Measurements from ENCODE around the gene TCF4.

The TCF4 gene

GRCh38 chr18:55372209-55372608 lies 215.8 kb downstream of the TCF4 start:
- TF ChIP-seq, protein P1, sequence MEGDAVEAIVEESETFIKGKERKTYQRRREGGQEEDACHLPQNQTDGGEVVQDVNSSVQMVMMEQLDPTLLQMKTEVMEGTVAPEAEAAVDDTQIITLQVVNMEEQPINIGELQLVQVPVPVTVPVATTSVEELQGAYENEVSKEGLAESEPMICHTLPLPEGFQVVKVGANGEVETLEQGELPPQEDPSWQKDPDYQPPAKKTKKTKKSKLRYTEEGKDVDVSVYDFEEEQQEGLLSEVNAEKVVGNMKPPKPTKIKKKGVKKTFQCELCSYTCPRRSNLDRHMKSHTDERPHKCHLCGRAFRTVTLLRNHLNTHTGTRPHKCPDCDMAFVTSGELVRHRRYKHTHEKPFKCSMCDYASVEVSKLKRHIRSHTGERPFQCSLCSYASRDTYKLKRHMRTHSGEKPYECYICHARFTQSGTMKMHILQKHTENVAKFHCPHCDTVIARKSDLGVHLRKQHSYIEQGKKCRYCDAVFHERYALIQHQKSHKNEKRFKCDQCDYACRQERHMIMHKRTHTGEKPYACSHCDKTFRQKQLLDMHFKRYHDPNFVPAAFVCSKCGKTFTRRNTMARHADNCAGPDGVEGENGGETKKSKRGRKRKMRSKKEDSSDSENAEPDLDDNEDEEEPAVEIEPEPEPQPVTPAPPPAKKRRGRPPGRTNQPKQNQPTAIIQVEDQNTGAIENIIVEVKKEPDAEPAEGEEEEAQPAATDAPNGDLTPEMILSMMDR (conservative IDR thresholded peaks at IDR 0.05): no peak
- no peak overlapping the region for H3K27ac ChIP-seq

- H3K27ac ChIP-seq: no peak overlapping the region
- TF ChIP-seq, protein P1 (conservative IDR thresholded peaks at IDR 0.05): no peak
Measured at GRCh38 chr18:55370936-55371335, 217.1 kb downstream of the TCF4 start.

DNA sequence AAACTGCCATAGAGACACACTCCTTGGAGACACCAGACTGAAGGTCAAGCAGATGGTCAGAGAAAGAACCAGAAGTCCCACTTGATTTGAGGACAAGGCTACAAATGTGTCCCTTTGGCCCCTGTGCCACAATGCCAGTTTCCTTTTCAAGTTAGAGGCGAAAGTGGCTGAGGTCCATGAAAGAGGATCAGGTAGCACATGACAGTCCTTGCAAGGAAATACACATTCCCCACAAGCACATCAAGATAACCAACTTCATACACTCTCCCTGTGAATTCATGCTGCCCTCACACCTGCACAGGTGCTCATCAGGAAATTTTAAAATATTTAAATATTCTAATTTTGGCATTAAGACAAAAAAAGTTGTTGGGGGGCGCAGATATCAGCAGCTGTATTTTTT lies 218.6 kb downstream of the TCF4 start:
- no peak overlapping the region for H3K27ac ChIP-seq
- TF ChIP-seq, protein P1 (conservative IDR thresholded peaks at IDR 0.05): no peak

DNA sequence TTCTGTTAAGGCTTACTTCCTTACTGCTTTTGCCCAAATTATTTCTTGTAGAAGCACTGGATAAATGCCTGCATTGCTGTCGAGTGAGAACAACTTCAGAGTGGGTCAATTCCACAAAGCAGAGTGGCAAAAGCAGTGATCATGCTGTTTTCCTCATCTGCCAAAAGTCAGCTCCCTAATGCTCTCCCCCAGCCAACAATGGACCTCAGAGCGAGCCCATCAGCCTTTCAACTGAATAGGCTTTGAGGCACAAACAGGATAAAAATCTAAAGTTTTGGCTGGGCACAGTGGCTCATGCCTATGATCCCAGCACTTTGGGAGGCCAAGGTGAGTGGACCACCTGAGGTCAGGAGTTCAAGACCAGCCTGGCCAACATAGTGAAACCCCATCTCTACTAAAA lies 222.7 kb downstream of the TCF4 start:
- no peak overlapping the region for H3K27ac ChIP-seq
- TF ChIP-seq, protein P1 (conservative IDR thresholded peaks at IDR 0.05): no peak

GRCh38 chr18:55362303-55362702 lies 225.7 kb downstream of the TCF4 start:
- no peak overlapping the region for H3K27ac ChIP-seq
- TF ChIP-seq, protein P1 (conservative IDR thresholded peaks at IDR 0.05): no peak

DNA sequence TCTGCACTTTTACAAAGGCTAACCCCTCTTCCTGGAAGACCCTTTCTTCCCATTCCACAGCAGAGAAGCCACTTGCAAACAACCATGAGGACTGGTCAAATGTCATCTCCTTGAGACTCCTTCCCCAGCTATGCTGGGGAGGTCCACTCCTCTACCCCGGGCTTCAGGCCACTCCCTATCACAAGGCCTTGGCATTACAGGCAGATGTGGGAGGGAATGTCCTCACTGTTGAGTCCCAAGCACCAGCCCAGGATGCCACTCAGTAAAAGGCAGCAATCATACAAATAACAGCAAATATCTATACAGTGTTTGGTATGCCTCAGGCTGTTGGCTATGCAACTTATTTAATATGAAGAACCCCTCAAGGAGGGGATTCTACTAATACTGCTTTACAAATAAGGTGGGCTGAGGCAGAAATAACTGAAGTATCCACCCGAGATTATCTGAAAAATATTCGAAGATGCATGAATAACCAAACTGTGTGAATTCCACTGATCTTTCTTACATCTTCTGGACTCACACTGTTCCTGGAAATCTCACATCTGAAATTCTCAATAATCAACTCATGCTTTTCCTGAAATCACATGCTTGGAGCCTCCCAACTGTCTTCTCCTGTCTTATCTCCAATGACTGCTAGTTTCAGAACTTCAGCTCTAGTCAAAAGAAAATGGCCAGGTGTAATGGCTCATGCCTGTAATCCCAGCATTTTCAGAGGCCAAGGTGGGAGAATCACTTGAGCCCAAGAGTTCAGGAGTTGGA lies 226.3 kb downstream of the TCF4 start:
- TF ChIP-seq, protein P1 (conservative IDR thresholded peaks at IDR 0.05): no peak
- no peak overlapping the region for H3K27ac ChIP-seq

DNA sequence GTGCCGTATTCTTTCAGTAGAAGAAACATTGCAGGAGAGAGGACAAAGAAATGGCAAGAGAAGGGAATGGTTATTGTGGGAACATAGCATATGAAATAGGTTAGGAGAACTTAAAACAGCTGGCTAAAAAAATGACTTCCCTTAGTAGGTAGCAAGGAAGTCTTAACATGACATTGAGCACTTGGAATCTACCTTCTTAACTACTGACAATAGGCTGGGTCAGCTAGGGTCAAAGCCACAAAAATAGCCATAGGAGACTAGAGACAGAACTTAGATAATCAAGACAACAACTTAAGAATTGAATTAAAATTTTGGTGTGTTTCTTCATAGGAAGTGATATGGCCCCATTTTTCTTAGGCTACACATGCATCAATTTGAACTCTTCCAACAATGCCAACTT lies 227.9 kb downstream of the TCF4 start:
- TF ChIP-seq, protein P1 (conservative IDR thresholded peaks at IDR 0.05): no peak
- H3K27ac ChIP-seq: no peak overlapping the region
